GM19193 (cell line): ENCODE measurements around the gene ALAS2.

Experiments
- POLR2A ChIP-seq: IDR thresholded peaks from 4 replicates; pipeline ENCODE4 v1.6.1; 2011; ENCODE audit not compliant: insufficient read depth, insufficient read length; ENCODE audit errors: extremely low read depth

The ALAS2 gene

DNA sequence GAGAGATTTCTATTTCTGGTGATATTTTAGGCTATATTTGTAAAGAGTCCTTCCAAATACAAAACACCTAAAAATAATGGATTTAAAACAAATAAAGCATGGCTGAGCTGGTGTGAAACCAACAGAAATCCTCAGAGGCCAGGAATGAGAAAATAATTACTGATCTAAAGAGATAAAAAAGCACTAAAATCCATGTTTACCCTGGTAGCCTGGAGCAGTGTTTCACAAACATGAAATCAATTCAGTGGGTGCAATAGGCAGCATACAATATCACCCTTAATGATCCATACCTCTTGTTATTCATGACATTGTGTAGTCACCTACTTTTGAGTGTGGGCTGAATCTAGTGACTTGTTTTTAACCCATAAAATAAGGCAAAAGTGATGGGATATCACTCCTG lies 51.3 kb downstream of the ALAS2 start:
- TF ChIP-seq POLR2A, result no peak

DNA sequence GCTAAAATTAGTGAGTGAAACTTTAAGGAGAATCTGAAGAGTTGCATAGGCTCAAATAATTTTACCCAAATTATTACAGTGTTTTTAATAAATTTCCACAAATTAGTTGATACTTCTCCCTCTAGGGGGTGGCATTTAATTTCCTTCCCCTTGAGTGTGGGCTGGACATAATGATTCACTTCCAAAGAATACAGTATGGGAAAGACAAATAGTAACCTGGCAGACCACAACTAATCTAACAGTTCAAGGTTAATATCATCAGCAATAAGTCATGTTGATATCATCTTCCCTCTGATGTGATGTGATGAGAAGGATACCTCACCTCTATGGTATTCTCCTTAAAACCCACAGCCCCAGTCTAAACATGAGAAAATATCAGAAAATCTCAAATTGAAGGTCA lies 52.3 kb downstream of the ALAS2 start:
- TF ChIP-seq POLR2A, result no peak

- no peak for TF ChIP-seq POLR2A
Measured at GRCh38 chrX:54977387-54977786, 53.4 kb downstream of the ALAS2 start.

DNA sequence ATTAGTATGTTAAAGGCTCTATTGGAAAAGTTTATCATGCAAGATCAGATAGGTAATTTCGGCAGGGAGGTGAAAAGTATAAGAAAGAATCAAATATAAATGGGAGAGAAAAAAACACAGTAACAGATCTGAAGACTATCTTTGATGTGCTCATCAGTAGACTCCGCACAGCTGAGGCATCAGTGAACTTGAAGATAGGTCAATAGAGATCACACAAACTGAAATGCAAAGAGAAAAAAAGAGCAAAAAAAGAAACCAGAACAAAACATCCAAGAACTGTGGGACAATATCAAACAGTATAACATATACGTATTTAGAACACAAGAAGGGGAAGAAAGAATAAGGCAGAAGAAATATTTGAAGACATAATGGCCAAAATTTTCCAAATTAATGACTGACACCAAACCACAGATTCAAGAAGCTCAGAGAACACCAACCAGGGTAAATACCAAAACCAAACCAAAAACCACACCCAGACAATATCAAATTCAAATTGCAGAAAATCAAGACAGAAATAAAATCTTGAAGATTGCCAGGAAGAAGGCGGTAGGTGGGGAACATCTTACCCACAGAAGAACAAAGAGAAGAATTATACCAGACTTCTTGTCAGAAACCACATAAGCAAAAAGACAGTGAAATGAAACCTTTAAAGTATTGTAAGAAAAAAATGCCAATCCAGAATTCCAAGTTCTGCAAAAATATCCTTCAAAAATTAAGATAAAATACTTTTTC lies 65.8 kb downstream of the ALAS2 start:
- TF ChIP-seq POLR2A, result no peak

DNA sequence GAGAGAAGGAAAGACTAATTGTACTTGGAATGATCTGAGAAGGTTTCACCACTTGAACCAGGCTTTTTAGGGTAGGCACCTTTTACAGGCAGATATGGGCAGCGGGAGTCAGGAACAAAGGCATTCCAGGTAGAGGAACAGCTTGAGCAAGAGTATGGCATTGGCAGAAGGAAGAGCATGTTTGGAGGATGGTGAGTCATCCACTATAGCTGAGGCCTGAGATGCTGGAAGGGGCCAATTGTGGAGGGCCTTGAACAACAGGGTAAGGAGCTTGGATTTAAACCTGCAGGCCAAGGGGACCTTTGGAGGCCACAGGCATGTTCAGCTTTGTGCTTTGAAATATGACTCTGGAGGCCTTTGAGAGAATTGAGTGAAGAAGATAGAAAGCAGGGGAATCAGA lies 69.0 kb downstream of the ALAS2 start:
- no peak for TF ChIP-seq POLR2A
